Stimulated activated CD8-positive, alpha-beta memory T cell treated with anti-CD3 and anti-CD28 coated beads, Interleukin-12 subunit alpha, Interleukin-12 subunit beta, amount 100 ng/mL, for 24 hours (primary cell): ENCODE measurements around the gene GATA5.
"Not testable (repeated sequence)": the region's sequence is repeated elsewhere in the genome, so short reads cannot be mapped to it uniquely, and the experiment has no call there.

ENCODE experiments used
- DNase-seq: peaks from one replicate; pipeline ENCODE4 v3.0.0-alpha.2; 2020; ENCODE audit errors: extremely low read depth

The GATA5 gene

DNA sequence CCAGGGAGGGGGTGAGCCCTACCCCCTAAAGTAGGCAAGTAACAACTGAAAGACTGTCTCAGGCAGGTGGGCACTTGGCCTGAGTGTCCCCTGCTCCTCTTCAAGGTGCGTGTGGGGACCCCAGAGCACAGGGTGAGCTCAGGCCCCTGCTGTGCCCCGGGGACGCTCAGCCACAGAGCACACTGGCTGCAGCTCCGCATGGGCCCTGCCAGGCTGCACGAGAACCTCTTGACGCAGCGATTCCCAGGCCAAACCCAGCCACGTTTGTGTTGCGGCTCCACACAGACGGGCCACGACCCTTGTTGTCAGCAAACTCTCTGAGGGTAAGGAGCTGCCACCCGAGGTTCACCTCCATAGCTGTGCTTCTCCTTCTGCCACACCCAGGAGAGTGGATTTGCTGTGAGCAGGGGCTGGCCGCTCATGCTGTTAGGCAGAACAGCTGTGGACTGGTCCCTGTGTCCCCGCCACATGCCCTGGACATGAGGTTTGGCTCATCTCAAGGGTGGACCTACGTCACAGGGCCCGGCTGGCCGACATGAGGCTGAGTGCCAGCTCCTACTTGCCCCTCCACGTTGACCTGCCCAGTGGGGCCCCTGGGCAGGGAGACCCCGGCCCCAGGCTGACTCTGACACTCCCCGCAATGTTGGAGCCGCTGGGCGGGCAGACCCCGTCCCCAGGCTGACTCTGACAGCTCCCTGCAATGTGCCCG, 29.7 kb upstream of the GATA5 start:
- no peak for DNase-seq

DNA sequence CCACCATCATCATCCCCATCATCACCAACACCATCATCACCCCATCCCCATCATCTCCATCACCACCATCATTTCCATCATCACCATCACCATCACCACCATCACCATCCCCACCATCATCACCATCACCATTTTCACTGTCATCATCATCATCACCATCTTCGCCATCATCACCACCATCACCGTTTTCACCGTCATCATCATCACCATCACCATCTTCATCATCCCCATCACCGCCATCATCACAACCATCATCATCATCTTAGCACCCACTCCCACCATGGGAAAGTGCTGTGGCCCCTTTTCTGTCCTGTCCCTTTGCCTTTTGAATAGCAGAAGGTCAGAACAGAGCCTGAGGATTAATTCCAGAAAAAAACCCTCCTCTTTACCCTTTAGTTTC, 28.5 kb upstream of the GATA5 start:
- DNase-seq: no peak

DNA sequence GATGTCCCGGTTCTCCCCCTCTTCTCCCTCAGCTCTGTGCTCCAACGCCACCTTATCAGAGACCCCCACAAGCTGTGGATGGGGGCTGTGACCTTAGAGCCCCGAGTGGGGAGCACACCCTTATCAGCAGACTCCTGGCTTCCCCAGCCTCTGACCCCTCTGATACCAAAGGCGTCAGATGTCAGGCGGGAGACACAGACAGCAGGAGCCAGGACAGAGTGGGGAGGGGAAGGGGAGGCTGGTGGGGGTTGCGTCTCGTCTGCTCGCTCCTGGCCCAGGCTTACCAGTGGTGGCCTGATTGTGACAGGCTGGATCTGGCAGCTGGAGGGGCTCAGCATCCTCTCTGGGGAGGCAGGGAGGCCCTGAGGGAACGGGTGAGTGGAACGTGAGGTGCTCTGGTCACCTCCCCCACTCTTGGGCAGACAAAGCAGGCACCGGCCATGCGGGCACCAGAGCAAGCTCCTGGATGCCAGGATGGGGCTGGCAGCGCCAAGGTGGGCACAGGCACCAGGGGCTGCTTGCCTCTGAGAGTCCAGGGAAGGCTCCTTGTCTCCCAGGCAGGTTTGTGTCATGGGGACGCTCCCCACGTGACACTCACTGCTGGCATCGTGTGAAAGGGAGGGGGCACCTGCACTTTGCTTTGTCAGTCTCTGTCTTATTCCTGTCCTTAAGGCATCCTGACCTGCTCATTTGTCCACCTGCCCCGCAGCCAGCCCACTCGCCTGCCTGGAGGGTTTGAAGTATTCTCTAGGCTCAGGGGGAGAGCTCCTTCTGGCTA, 27.8 kb upstream of the GATA5 start:
- DNase-seq: no peak

DNA sequence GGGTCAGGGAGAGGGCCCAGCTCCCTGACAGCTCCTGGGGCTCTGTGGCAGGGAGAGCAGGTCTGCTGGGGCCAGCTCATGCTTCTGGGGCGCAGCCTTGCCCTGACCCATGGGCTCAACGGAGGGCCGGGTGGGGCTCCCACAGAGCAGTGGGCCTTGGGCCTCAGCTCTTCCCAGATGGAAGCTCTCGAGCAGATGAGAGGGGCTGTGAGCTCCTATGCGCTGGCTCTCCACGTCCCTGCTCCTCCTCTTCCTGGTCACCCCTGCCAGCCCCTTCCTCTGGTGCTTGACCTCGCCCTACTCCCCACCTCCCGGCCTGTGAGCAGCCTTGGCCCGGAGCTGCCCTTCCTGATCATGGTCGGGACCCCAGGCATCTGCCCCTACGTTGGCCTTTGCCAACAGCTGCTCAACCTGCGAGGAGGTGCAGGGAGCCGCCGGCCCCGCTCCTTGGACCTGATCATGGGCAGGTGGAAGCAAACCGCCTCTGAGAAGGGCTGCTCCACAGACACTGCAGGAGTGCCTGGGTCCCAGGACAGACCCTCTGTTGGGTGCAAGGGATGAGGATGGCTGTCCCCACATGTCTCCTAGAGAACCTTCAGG, 26.8 kb upstream of the GATA5 start:
- DNase-seq: no peak

DNA sequence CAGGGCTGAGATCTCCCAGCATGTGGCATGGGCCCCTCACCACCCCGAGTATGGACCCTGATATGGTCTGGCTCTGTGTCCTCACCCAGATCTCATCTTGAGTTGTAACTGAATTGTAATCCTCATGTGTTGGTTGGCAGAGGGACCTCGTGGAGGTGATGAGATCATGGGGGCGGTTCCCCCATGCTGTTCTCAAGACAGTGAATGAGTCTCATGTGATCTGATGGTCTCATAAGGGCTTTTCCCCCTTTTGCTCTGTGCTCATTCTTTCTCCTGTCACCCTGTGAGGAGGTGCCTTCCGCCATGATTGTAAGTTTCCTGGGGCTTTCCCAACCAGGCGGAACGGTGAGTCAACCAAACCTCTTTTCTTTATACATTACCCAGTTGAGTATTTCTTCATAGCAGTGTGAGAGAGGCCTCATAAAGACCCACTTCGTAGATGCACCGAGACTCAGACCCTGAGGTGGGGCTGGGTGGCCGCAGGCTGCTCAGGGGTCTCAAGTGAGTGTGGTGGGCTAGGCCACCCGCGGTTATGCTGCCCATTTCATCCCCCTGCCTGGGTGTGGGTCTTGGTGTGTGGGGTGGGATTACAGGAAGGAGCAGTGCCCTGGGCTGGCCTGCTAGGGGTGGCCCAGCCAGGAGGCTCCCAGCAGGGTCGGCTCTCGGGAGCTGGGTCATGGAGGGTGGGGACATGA, 26.2 kb upstream of the GATA5 start:
- DNase-seq: peak; percentile 34

DNA sequence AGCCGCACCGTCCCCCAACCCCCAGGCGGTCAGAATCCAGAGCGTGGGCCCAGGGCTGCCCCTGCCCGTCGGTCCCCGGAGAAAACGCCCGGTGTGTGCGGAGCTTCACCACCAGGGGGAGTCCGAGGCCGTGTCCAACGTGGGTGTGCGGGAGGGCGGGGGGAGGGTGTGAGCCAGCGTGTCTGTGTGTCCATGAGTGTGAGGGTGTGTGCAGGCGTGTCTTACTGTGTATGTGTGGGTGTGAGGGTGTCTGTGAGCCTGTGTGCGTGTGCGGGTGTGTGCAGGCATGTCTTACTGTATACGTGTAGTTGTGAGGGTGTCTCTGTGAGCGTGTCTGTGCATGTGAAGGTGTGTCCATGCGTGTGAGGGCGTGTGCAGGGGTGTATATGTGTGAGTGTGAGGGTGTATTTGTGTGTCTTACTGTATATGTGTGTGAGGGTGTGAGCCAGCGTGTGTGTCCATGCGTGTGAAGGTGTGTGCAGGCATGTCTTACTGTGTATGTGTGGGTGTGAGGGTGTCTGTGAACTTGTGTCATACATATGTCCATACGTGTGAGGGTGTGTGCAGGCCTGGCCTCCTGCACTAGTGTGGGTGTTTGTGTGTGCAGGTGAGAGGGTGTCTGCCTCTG, 24.6 kb upstream of the GATA5 start:
- DNase-seq: peak; percentile 46

DNA sequence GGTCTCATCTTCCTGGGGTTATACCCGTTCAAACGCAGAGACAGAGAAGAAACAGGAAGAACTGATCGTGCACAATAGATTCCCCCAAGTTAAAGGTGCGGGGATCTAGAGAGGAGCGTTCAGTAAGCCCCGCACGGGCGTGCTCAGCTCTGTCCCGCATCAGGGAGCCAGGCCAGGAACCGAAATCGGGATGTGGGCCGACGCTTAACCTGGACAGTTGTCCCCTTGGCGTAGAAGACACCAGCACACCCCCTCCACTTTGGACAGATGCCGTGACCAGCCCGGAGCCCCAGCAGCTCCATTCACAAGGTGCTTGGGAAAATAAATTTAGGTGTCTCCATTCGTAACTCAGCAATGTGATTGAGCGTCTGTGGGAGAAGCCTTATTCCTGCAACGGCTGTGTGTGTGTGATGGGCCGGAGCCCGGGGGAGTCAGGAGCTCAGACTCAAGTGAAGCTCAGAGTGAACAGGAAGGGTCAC, 24.0 kb upstream of the GATA5 start:
- DNase-seq: no peak

DNA sequence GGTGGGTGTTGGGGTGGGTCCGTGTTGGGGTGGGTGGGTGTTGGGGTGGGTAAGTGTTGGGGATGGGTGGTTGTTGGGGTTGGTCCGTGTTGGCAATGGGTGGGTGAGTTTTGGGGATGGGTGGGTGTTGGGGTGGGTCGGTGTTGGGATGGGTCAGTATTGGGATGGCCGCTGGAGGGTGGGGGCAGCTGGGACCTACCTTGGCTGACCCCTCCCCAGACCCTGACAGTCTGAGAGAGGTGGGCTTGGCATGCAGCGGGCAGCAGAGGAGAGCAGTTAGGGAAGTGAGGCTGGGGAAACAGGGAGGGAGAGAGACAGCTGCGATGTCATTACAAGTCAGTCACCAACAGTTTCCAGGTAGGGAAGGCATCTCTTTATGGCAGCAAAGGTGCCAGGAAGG, 23.1 kb upstream of the GATA5 start:
- no peak for DNase-seq

DNA sequence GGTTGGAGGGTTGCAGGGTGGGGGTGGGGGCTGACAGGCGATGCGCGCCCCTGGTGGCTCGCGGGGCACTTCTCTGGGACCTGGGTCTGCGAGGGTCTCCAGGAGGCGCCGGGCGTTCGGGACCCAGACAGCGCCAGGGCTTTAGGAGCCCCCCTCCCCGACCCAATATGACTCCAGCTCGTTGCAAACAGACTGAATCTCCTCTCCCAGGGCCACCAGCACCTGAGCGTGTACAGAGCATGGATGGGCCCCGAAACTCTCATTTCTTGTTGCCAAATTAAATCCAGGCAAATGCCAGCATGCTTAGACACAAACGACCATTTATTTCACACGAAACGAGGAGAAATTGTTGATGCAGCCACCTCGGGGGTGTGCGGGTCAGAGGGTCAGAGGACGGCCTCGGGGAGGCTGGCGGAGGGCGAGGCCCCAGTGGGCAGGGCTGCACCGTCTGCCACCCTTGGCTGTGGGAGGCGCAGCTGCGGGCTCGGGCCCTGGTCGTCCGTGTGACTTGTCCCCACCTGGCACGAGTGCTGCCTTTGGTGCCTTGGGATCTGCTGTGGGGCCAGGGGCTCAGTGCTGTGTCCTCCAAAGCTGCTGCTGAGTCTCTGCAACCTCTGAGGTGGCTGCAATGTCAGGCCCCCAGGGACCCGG, 20.9 kb upstream of the GATA5 start:
- no peak for DNase-seq

DNA sequence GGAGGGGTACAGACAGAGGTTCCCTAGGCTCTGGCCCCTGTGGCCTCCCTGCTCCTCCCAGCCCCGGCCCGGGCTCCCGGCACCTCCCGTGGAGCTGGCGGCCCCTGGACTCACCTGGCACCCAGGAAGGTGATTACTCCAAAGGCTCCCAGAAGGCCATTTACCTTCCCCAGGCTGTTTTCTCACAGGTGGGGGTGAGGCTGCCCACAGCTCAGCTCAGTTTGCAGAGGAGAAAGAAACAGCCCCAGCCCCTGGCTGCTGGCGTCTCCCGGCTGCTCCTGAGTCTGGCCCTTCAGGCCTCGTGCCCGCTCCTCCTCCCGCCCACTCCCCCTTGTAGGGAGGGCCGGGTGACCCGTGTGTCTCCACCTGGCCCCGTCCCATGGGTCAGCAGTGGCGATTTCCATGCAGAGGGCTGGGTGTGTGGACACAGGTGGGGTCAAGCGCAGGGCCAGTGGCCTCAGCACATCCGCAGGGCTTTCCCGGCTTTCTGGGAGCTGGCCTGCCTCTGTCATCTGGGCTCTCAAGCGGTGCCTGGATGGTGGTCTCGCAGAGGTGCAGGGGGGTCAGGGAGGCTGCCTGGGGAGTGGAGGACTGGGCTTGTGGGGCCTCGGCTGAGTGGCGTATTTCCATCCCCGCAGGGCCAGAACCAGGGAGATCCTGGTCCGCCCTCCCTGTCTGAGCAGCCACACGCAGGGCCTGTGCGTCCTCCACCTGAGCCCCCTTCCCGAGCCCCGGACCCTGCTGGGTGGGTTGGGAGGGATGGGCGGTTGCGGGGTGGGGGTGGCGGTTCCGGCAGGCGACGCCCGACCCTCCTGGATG, 20.2 kb upstream of the GATA5 start:
- DNase-seq: no peak

DNA sequence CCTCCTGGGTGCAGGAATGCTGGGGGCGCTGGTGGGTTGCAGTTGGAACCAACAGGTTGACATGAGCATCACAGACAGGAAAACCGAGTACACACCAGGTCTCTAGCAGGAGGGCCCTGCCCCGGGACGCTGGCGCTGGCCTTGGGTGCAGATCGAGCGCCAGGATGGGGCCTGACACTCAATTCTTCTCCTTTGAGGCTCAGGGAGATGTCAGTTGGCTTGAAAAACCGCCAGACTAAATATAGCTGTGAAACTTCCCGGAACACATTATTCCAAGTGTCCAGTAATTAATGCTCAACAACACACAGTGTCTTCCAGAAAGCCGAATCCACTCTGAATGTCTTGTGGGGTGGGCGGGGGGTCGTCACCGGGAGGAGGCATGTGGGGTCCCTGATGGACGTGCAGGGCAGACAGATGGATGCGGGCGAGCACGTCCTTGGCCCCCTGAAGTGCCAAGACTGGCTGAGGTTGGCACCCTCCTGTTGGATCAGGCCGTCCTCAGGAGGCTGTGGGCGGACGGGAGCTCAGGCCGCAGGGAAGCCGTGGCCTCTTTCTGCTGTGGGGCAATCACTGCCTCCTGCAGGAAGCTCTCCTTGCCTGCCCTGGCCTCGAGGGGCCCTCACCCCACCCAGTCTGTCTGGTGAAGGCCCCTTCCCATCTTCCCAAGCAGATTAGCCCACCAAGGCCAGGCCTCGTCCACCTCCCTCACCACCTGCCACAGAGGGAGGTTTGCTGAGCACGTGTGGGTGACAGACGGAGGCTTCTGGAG, 19.4 kb upstream of the GATA5 start:
- DNase-seq: no peak

DNA sequence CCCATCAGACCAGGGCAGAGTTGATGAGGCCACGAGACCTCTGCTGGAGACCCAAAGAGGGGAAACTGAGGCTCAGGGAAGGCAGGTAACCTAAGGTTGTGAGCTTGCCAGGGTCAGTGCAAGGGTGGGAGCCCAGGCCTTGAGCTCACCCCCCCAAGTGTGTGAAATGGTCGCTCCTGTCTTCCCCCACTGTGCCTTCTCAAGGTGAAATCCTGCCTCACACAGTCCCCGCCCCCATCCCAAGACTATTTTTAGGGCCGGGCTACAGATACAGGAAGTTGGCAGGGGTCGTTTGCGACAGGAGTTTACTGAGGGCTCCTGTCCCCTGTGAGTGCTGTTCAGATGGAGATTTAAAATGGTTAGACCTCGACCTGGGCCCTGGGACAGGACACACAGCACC, 18.7 kb upstream of the GATA5 start:
- no peak for DNase-seq

DNA sequence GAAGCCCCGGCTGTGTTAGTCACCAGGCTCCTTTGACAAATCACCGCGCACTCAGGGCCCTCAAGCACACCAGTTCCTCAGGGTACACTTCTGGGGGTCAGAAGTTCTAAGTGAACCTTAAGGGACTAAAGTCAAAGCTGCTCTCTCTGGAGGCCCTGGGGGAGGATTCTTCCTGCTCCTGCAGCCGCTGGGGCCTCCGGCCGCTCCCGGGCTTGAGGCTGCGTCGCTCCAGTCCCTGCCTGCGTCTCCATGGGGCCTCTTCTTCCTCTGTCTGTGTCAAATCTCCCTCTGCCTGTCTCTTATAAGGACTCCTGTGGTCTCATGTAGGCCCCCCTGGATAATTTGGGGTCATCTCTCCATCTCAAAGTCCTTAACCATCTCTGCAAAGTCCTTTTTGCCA, 18.1 kb upstream of the GATA5 start:
- DNase-seq: no peak

DNA sequence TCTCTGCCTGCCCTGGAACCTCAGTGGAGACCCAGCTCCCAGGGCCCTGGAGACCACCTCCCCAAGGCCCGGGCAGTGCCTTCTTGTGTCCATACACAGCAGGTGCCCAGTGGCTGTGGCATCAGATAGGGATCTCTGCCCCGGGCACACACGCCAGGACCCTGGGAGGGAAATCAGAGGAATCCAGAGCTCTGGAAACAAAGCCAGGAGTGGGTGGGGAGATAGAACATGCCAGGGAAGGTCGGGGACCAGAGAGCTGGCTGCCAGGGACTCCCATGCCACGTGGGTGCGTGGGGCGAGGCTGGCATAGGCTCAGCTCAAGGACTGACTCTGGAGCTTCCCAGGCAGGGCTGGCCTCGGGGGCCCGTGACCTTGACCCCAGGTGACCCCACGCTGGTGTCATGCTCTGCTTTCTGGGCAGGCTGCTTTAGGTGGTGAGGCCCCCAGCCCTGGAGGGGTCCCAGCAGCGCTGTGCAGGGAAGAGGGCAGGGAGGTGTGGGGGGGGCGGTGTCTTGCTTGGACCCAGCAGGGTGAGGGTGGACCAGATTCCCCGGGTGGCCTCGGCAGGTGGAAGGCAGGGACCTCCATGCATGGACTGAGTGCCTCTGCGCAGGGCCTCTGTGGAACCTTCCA, 17.6 kb upstream of the GATA5 start:
- no peak for DNase-seq

DNA sequence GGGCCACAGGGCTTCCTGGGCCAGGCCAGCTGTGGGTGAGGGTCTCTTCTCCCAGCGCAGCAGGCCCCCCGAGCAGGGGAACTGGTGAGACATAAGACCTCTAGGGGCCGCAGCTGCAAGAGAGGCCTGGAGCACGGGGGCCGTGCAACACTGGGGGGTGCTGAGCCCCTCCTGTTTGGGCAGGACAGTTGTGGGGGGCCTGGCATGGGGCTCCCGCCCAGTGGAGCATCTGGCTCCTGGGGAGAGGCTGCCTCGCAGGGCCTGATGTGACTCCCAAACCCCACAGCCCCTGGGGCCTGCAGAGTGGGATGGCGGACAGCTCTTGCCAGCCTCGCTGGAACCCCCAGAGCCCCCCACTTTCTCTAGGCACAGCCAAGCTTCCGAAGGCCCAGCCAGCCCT, 16.9 kb upstream of the GATA5 start:
- DNase-seq: no peak

DNA sequence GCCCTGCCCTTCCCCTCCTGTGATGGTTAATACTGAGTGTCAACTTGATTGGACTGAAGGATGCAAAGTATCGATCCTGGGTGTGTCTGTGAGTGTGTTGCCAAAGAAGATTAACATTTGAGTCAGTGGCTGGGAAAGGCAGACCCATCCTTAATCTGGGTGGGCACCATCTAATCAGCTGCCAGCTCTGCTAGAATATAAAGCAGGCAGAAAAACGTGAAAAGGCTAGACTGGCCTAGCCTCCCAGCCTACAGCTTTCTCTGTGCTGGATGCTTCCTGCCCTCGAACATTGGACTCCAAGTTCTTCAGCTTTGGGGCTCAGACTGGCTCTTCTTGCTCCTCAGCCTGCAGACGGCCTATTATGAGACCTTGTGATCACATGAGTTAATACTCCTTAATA, 15.0 kb upstream of the GATA5 start:
- DNase-seq: not testable (repeated sequence)

DNA sequence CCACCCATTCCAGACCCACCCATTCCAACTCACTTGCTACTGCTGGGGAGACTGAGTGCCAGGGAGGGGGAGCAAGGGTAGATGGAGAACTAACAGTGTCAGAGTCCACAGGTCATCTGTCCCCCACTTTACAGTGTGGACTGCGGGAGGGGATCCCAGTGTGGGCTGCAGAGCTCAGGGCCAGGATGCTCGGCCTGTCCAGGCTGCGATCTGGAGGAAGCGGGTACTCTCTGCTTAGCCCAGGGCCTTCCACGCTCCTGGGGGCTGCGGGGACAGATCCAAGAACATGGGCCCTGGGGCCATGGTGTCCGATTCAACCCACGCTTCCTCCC, 14.1 kb upstream of the GATA5 start:
- no peak for DNase-seq

DNA sequence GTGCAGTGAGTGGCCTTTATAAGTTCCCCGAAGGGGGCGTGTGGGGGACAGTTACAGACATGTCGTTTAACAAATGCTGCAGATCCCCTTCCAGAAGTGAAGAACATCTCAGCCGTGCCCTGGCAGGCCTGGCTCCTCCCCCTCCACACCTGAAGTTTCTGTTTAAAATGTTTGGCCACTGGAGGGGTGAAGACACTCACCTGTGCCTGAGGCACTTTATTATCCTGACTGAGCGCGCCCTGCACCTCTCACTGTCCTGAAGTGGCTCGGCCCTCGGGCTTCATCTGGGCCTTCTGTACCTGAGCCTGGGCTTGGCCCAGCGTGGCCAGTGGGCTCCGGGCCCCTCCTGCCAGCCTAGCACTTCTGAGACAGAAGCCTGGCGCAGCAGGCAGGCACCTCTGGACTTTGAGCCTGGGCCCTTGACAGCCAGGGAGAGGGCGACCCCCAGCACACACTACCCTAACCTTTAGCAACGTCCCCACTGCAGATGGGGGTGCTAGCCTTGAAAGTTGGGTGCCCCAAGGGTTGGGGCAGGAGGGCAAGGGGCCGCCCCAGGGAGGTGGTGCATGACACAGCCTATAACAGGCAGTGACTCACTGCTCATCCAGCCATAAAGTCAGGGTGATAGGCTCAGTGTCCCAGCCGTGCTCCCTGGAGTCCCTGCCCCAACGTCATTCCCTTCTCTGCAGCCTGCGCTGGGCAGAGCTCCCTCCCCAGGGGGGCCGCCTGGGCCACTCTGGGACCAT, 13.6 kb upstream of the GATA5 start:
- no peak for DNase-seq

DNA sequence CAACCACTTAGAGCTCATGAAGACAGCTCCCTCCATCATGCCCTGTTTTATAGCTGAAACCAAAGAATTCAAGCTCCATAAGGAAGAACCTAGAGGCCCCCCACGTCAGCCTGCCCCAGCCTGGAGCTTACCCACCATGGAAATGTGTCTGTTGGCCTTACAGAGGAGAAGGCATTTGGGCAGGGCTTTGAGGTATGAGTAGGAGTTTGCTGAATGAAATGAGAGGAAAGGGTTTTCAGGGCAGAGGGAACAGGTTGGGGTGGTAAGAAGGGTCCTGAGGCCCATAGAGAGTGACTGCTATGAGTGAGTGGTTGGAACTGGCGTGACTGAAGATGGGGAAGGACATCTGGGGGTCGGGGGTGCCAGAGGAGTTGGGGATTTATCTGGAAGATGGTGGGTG, 12.7 kb upstream of the GATA5 start:
- DNase-seq: no peak
